IMR-90 (cell line): Measurements from ENCODE around the gene POFUT1. TPM values are rescaled to one million over a fixed set of nuclear protein-coding genes. Genes with fewer than 3 reads are reported as not detected.

ENCODE experiments used
- ATAC-seq: fragments of 200-7000 bp; cut with Tn5 transposase; 2 replicates; pipeline ENCODE4 v1.9.1; 2020; ENCODE audit warnings: low read depth, mild to moderate bottlenecking, moderate library complexity
- BruUV-seq: library from RNA; stranded (reverse); fragments of 400-500 nt; replicated peaks from 2 replicates; lab custom pipeline; 2021; lab: Mats Ljungman, UMichigan
- CTCF ChIA-PET: fragments of 300-600 bp; formaldehyde crosslinking; extraction: SDS; loops from one replicate; lab custom pipeline; 2021; ENCODE audit warnings: antibody characterized with exemption; lab: Yijun Ruan, JAX
- POLR2A ChIA-PET: fragments of 300-600 bp; sonication (Branson Sonifier 250); formaldehyde crosslinking; loops from one replicate; lab custom pipeline; 2022; ENCODE audit warnings: antibody characterized with exemption; ENCODE audit not compliant: unreplicated experiment; lab: Charles Lee
- DNase-seq: peaks from one replicate; pipeline ENCODE4 v3.0.0; 2013
- H2AFZ ChIP-seq: replicated peaks from 2 replicates; pipeline ENCODE3; 2013; ENCODE audit warnings: low read length, mild to moderate bottlenecking; ENCODE audit not compliant: poor library complexity
- H2AK5ac ChIP-seq: 2 replicates; pipeline ENCODE4 v1.6.1; 2013; ENCODE audit warnings: low read depth, low read length, inconsistent platforms
- H2AK9ac ChIP-seq: replicated peaks from 2 replicates; pipeline ENCODE3; 2013; ENCODE audit warnings: mild to moderate bottlenecking, low read depth, low read length, moderate library complexity; ENCODE audit not compliant: poor library complexity
- H2BK120ac ChIP-seq: 2 replicates; pipeline ENCODE4 v1.6.1; 2013; ENCODE audit warnings: low read depth, low read length, inconsistent platforms
- H2BK15ac ChIP-seq: 3 replicates; pipeline ENCODE4 v1.6.1; 2013; ENCODE audit warnings: low read depth, low read length, inconsistent platforms
- H2BK20ac ChIP-seq: 2 replicates; pipeline ENCODE4 v1.6.1; 2013; ENCODE audit warnings: low read depth, mild to moderate bottlenecking, inconsistent platforms, low read length, moderate library complexity
- H2BK5ac ChIP-seq: 2 replicates; pipeline ENCODE4 v1.6.1; 2013; ENCODE audit warnings: mild to moderate bottlenecking, low read depth, low read length, inconsistent platforms; ENCODE audit not compliant: poor library complexity, severe bottlenecking
- H3K14ac ChIP-seq: replicated peaks from 2 replicates; pipeline ENCODE4 v1.6.1; 2013; ENCODE audit warnings: low read depth, low read length, inconsistent platforms
- H3K18ac ChIP-seq: 2 replicates; pipeline ENCODE4 v1.6.1; 2013; ENCODE audit warnings: low read depth, low read length, control low read depth
- H3K23ac ChIP-seq: 2 replicates; pipeline ENCODE4 v1.6.1; 2013; ENCODE audit warnings: low read depth, low read length, inconsistent platforms
- H3K27ac ChIP-seq: 2 replicates; pipeline ENCODE4 v1.5.1; 2013; ENCODE audit warnings: mild to moderate bottlenecking, control low read depth, low read length; ENCODE audit not compliant: insufficient read depth
- H3K27me3 ChIP-seq: 2 replicates; pipeline ENCODE4 v1.6.1; 2013; ENCODE audit warnings: low read length; ENCODE audit not compliant: control insufficient read depth, insufficient read depth
- H3K36me3 ChIP-seq: 2 replicates; pipeline ENCODE4 v1.6.1; 2013; ENCODE audit warnings: low read length, mixed read lengths; ENCODE audit not compliant: control insufficient read depth, insufficient read depth
- H3K4ac ChIP-seq: 2 replicates; pipeline ENCODE4 v1.6.1; 2013; ENCODE audit warnings: low read depth, low read length, inconsistent platforms
- H3K4me1 ChIP-seq: 2 replicates; pipeline ENCODE4 v1.6.1; 2013; ENCODE audit warnings: low read length, mixed read lengths; ENCODE audit not compliant: control insufficient read depth, insufficient read depth
- H3K4me2 ChIP-seq: 2 replicates; pipeline ENCODE4 v1.6.1; 2013; ENCODE audit warnings: low read depth, mild to moderate bottlenecking, control low read depth, low read length, moderate library complexity
- H3K4me3 ChIP-seq: 2 replicates; pipeline ENCODE4 v1.5.1; 2013; ENCODE audit warnings: low read depth, mild to moderate bottlenecking, control low read depth, low read length, moderate library complexity; ENCODE audit not compliant: insufficient read depth
- H3K56ac ChIP-seq: 2 replicates; pipeline ENCODE4 v1.6.1; 2013; ENCODE audit warnings: low read length, inconsistent platforms; ENCODE audit not compliant: insufficient read depth; ENCODE audit errors: extremely low read depth
- H3K79me1 ChIP-seq, 2 experiments: 2 replicates each; pipeline ENCODE4 v1.6.1; 2013; ENCODE audit warnings: low read length in 2 of 2, inconsistent platforms in 1 of 2, low read depth in 1 of 2
- H3K9ac ChIP-seq: 2 replicates; pipeline ENCODE4 v1.6.1; 2013; ENCODE audit warnings: low read depth, low read length, control low read depth
- H3K9me1 ChIP-seq: 2 replicates; pipeline ENCODE4 v1.6.1; 2013; ENCODE audit warnings: low read length, inconsistent platforms; ENCODE audit not compliant: insufficient read depth
- H3K9me3 ChIP-seq: 2 replicates; pipeline ENCODE4 v1.6.1; 2013; ENCODE audit warnings: low read length; ENCODE audit not compliant: control insufficient read depth, insufficient read depth
- H4K20me1 ChIP-seq: 2 replicates; pipeline ENCODE4 v1.6.1; 2013; ENCODE audit warnings: low read length, inconsistent platforms; ENCODE audit not compliant: insufficient read depth
- H4K5ac ChIP-seq: 2 replicates; pipeline ENCODE4 v1.6.1; 2013; ENCODE audit warnings: mild to moderate bottlenecking, low read depth, low read length, control low read depth
- H4K8ac ChIP-seq, 2 experiments: 2 replicates each; pipeline ENCODE4 v1.6.1; 2013; ENCODE audit warnings: low read depth in 2 of 2, low read length in 2 of 2, control low read depth in 1 of 2, inconsistent platforms in 1 of 2
- H4K91ac ChIP-seq: 2 replicates; pipeline ENCODE4 v1.6.1; 2013; ENCODE audit warnings: low read depth, low read length, inconsistent platforms; ENCODE audit not compliant: insufficient read depth
- MAFK ChIP-seq: IDR thresholded peaks from 2 replicates; pipeline ENCODE4 v1.6.1; 2012; ENCODE audit warnings: low read depth, low read length, improper control_type of control experiment
- RAD21 ChIP-seq: IDR thresholded peaks from 2 replicates; pipeline ENCODE4 v1.6.1; 2012; ENCODE audit warnings: low read length, improper control_type of control experiment
- WGBS, 2 experiments: methylation state at CpG; one replicate each; pipeline versions ENCODE4 v1.1.5 to v1.1.7; 2013; ENCODE audit warnings: missing lambda C conversion rate in 2 of 2; ENCODE audit not compliant: insufficient read length in 1 of 2; ENCODE audit errors: extremely low coverage in 2 of 2; 5-methylcytosine and 5-hydroxymethylcytosine counted together
- dilution Hi-C: fragments of 300-500 bp; cut with HindIII; formaldehyde crosslinking; loops from one replicate; pipeline ENCODE4 v1.14.3; 2018; ENCODE audit warnings: low sequenced_read_pairs; ENCODE audit not compliant: unreplicated experiment
- in situ Hi-C: fragments of 300-500 bp; cut with MboI; formaldehyde crosslinking; loops from 3 replicates; pipeline ENCODE4 v1.14.3; 2019; ENCODE audit warnings: low sequenced_read_pairs, inconsistent platforms, mixed read lengths
- intact Hi-C: fragments of 100-400 bp; cut with micrococcal nuclease; formaldehyde crosslinking; loops from 2 replicates; pipeline ENCODE4 v1.10.0; 2022
- polyA plus RNA-seq, 3 experiments: library from polyadenylated mRNA; depleted of rRNA; stranded (reverse); fragments of >200 nt; gene quantifications; 2 replicates each; pipeline ENCODE4 v1.2.3, GENCODE V29; 2012; ENCODE audit warnings: low replicate concordance in 1 of 3
- total RNA-seq: library from RNA; depleted of rRNA; stranded (reverse); fragments of >200 nt; gene quantifications from 2 replicates; pipeline ENCODE4 v1.2.3, GENCODE V29; 2012

The POFUT1 gene
- total and polyA plus RNA-seq, 2 of the 4 experiments (the other 2 are of a cell fraction): 25.5 to 41.1 TPM

DNA sequence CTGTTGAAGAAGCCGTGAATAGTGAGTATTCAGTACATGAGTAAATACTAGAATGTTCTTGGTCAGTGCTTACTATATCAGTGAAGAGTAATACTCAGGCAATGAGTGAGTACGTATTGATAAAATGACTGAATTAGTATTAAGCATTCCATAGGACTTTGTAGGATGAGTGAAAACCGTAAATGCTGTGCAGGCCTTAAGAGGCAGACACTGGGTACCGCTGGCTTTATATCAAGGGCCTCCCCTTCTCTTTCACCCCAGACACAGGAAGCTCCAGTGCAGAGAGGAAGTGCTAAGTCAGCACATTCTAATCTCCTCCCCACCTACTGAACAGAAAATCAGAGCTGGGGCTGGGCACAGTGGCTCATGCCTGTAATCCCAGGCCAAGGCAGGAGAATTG, 24.2 kb downstream of the POFUT1 start:
- POLR2A ChIA-PET: no interaction called here
- dilution Hi-C loops: no loop called here

More for the DNA sequence above, 24.2 kb downstream of the POFUT1 start:
- Histone ChIP-seq H2AK9ac (no peak overlapping the region), H3K27me3 (no peaks in the 10 kb centered on the region), H4K5ac (no peak overlapping the region), H2BK20ac (no peak overlapping the region), H3K9me3 (no peaks in the 10 kb centered on the region), H3K14ac (no peak overlapping the region), H3K9ac (no peak overlapping the region), H3K36me3 (peaks cover 56% of the 10 kb centered on the region), H3K23ac (no peak overlapping the region), H2AFZ (no peak overlapping the region), H3K56ac (no peak overlapping the region), H2BK5ac (no peak overlapping the region), H2AK5ac (no peak overlapping the region), H3K9me1 (no peaks in the 10 kb centered on the region), H3K79me1 (peaks cover 0 to 4% of the 10 kb centered on the region in 2 experiments; a peak in 1 of 4 replicates), H4K8ac (no peak overlapping the region), H3K4me3 (no peak overlapping the region), H3K27ac (no peak overlapping the region), H3K4me2 (no peak overlapping the region), H4K20me1 (no peaks in the 10 kb centered on the region), H2BK120ac (no peak overlapping the region), H3K4ac (no peak overlapping the region), H2BK15ac (no peak overlapping the region), H4K91ac (no peak overlapping the region), H3K4me1 (no peaks in the 10 kb centered on the region), H3K18ac (no peak overlapping the region)
- in situ Hi-C loops: no loop called here
- DNase-seq (peak; percentile 61), ATAC-seq (peak; percentile 63)
- TF ChIP-seq MAFK (peak; percentile 99), RAD21 (no peak)
- no TSS peak for BruUV-seq
- intact Hi-C loops: no loop called here
- CTCF ChIA-PET: no interaction called here
- 88% methylated on average over 1 of the region's 4 CpGs; no CpG with 5 or more reads in 1 of the 2 experiments for WGBS, 2 experiments
